K562 (cell line): ENCODE data around the gene CD44. TPM values are rescaled to one million over a fixed set of nuclear protein-coding genes. Genes with fewer than 3 reads are reported as not detected.

Source experiments
- ATAC-seq: fragments of 200-7000 bp; cut with Tn5 transposase; 3 replicates; pipeline ENCODE4 v1.9.1; 2020; ENCODE audit warnings: moderate library complexity
- BruUV-seq: library from RNA; stranded (reverse); fragments of 400-500 nt; replicated peaks from 2 replicates; lab custom pipeline; 2021; lab: Mats Ljungman, UMichigan
- CTCF ChIA-PET: fragments of 300-600 bp; formaldehyde crosslinking; extraction: SDS; loops from one replicate; lab custom pipeline; 2021; ENCODE audit warnings: low intra/inter-chr PET ratio; lab: Yijun Ruan, JAX
- POLR2A ChIA-PET: fragments of 300-600, 350-650 bp; sonication (Branson Sonifier 250); formaldehyde crosslinking; extraction: SDS; loops from one replicate; lab custom pipeline; 2021; ENCODE audit warnings: antibody characterized with exemption, inconsistent platforms; lab: Yijun Ruan, JAX
- DNase-seq, 4 experiments: peaks; one replicate each; pipeline versions ENCODE4 v3.0.0 to v3.0.0-alpha.2; 2011 to 2018; ENCODE audit warnings: low spot score in 3 of 4, mixed read lengths in 3 of 4; ENCODE audit errors: extremely low read depth in 1 of 4
- FAIRE-seq: peaks from 2 replicates; lab custom pipeline; 2011; peaks lifted over from hg19 to GRCh38; lab: Jason Lieb, UNC
- H2AFZ ChIP-seq: 2 replicates; pipeline ENCODE4 v1.6.0; 2011; ENCODE audit warnings: low read depth, low read length, control low read depth, inconsistent platforms
- H3K27ac ChIP-seq: fragments of 200-600 bp; 3 replicates; pipeline ENCODE4 v1.8.0; 2011; ENCODE audit warnings: low read depth, mild to moderate bottlenecking, control low read depth, inconsistent platforms, low read length, moderate library complexity, mixed read lengths; ENCODE audit errors: extremely low read depth
- H3K27me3 ChIP-seq, 2 experiments: fragments of 300-600 bp in 1 of 2; 2 replicates in 1 of 2; 3 replicates in 1 of 2; pipeline versions ENCODE4 v1.6.0 to v1.8.0; 2011; ENCODE audit warnings: inconsistent platforms in 2 of 2, low read length in 2 of 2, mild to moderate bottlenecking in 1 of 2, mixed read lengths in 1 of 2, moderate library complexity in 1 of 2; ENCODE audit not compliant: control insufficient read depth in 2 of 2, insufficient read depth in 2 of 2
- H3K36me3 ChIP-seq: fragments of 300-600 bp; 3 replicates; pipeline ENCODE4 v1.8.0; 2011; ENCODE audit warnings: mild to moderate bottlenecking, low read length, inconsistent platforms; ENCODE audit not compliant: control insufficient read depth, insufficient read depth
- H3K4me1 ChIP-seq, 2 experiments: fragments of 200-600 bp in 1 of 2; replicated peaks in 1 of 2; 2 replicates in 1 of 2; 3 replicates in 1 of 2; pipeline versions ENCODE4 v1.5.1 to v1.8.0; 2011; ENCODE audit warnings: inconsistent platforms in 2 of 2, low read length in 2 of 2, mild to moderate bottlenecking in 1 of 2, mixed read lengths in 1 of 2, moderate library complexity in 1 of 2; ENCODE audit not compliant: control insufficient read depth in 2 of 2, insufficient read depth in 2 of 2
- H3K4me2 ChIP-seq: 2 replicates; pipeline ENCODE4 v1.6.1; 2011; ENCODE audit warnings: low read length, control low read depth, inconsistent platforms, mixed read lengths; ENCODE audit not compliant: insufficient read depth
- H3K4me3 ChIP-seq: fragments of 200-600 bp; sonication (generic), shearing (Covaris generic); 2 replicates; pipeline ENCODE4 v1.5.1; 2016; ENCODE audit warnings: control low read depth, inconsistent platforms
- H3K79me2 ChIP-seq: fragments of 200-600 bp; 3 replicates; pipeline ENCODE4 v1.8.0; 2011; ENCODE audit warnings: low read length, inconsistent platforms; ENCODE audit not compliant: control insufficient read depth, insufficient read depth
- H3K9ac ChIP-seq, 2 experiments: 2 replicates each; pipeline versions ENCODE4 v1.6.0 to v1.6.1; 2011; ENCODE audit warnings: low read depth in 2 of 2, low read length in 2 of 2, control low read depth in 1 of 2, inconsistent platforms in 1 of 2, mild to moderate bottlenecking in 1 of 2, mixed read lengths in 1 of 2; ENCODE audit not compliant: insufficient read depth in 1 of 2
- H3K9me1 ChIP-seq: one replicate; pipeline ENCODE4 v1.6.0; 2011; ENCODE audit warnings: inconsistent platforms, mild to moderate bottlenecking, low read length, moderate library complexity; ENCODE audit not compliant: control insufficient read depth, insufficient read depth
- H3K9me3 ChIP-seq: replicated peaks from 2 replicates; pipeline ENCODE4 v1.5.1; 2011; ENCODE audit warnings: low read depth, low read length, inconsistent platforms; ENCODE audit not compliant: control insufficient read depth, insufficient read depth
- H4K20me1 ChIP-seq: replicated peaks from 2 replicates; pipeline ENCODE4 v1.6.1; 2011; ENCODE audit warnings: low read length, inconsistent platforms, mixed read lengths; ENCODE audit not compliant: control insufficient read depth, insufficient read depth
- MYNN ChIP-seq, 2 experiments: sonication (generic); formaldehyde crosslinking in 1 of 2; IDR thresholded peaks; 2 replicates each; pipeline versions ENCODE4 v1.5.0 to v1.6.1; 2016 to 2020; ENCODE audit warnings: antibody characterized with exemption in 1 of 2, missing genetic modification reagents in 1 of 2
- RBBP5 ChIP-seq: fragments of 200-600 bp; sonication (generic); IDR thresholded peaks from 2 replicates; pipeline ENCODE4 v1.6.1; 2012; ENCODE audit warnings: borderline replicate concordance, mild to moderate bottlenecking, low read length, control low read depth, inconsistent platforms; ENCODE audit not compliant: insufficient read depth, poor library complexity, severe bottlenecking
- SMAD2 ChIP-seq: fragments of 150-350 bp; IDR thresholded peaks from 2 replicates; pipeline ENCODE4 v1.6.1; 2014; ENCODE audit warnings: low read depth, mild to moderate bottlenecking, low read length
- ZHX1 ChIP-seq: fragments of 150-350 bp; conservative IDR thresholded peaks from 2 replicates; pipeline ENCODE4 v1.6.1; 2014; ENCODE audit warnings: low read length
- WGBS: fragments of 100-300 bp; shearing (Covaris generic); methylation state at CpG from one replicate; pipeline ENCODE4 v1.1.6; 2016; ENCODE audit warnings: low coverage, mixed read lengths; ENCODE audit not compliant: insufficient coverage; ENCODE audit errors: missing lambda C conversion rate; 5-methylcytosine and 5-hydroxymethylcytosine counted together
- in situ Hi-C: fragments of 300-500 bp; cut with MboI; formaldehyde crosslinking; loops from 4 replicates; pipeline ENCODE4 v1.15.0; 2018; ENCODE audit warnings: inconsistent platforms, mixed read lengths
- intact Hi-C: fragments of 100-400 bp; cut with micrococcal nuclease; formaldehyde crosslinking; loops from 2 replicates; pipeline ENCODE4 v1.14.2; 2022
- polyA plus RNA-seq, 8 experiments: library from polyadenylated mRNA; depleted of rRNA in 4 of 8; stranded (reverse) in 5 of 8; unstranded in 3 of 8; fragments of >200 nt; fragmentation: Nextera tagmentation in 2 of 8; fragmentation: Illumina TruSeq in 1 of 8; extraction: Ambion mirVana in 2 of 8; extraction: Trizol in 1 of 8; gene quantifications; 2 replicates each; pipeline versions ENCODE4 v1.2.1 to v1.2.3, GENCODE V29; 2011 to 2014; ENCODE audit warnings: inconsistent platforms in 1 of 8, missing spikeins in 1 of 8
- total RNA-seq, 7 experiments: library from RNA; depleted of rRNA in 6 of 7; stranded (reverse); fragments of >200 nt in 6 of 7; fragmentation: Illumina TruSeq in 2 of 7; extraction: Trizol in 2 of 7; gene quantifications; 2 replicates each; pipeline versions ENCODE4 v1.2.1 to v1.2.3, GENCODE V29; 2011 to 2021; ENCODE audit warnings: low replicate concordance in 1 of 7

CD44 gene
- total and polyA plus RNA-seq, 9 of the 15 experiments (the other 6 are each of a cell fraction or from before 2014, with no cell fraction given) = 1.2 to 13.9 (median 3.0) TPM

- Histone ChIP-seq H3K27ac (no peak overlapping the region), H2AFZ (no peak overlapping the region), H3K4me2 (no peak overlapping the region), H3K27me3 (0 out of 5 replicates have a peak, but pooled peaks cover 0 to 2% of the 10 kb centered on the region in 2 experiments), H3K4me1 (no peaks in the 10 kb centered on the region), H3K9ac (no peak overlapping the region), H3K4me3 (no peak overlapping the region), H3K36me3 (no peaks in the 10 kb centered on the region), H3K9me1 (no peaks in the 10 kb centered on the region), H3K9me3 (no peaks in the 10 kb centered on the region), H4K20me1 (no peaks in the 10 kb centered on the region; the same call in 1 of the 2 replicates), H3K79me2 (no peaks in the 10 kb centered on the region)
- no peak for TF ChIP-seq MYNN (IDR thresholded peaks at IDR 0.05)
- no peak for TF ChIP-seq MYNN (CRISPR knock-in tag; IDR thresholded peaks at IDR 0.05)
- no peak for TF ChIP-seq ZHX1
- TF ChIP-seq RBBP5 = no peak
- no peak for TF ChIP-seq SMAD2
- WGBS = 0% methylated on average over 1 of the region's 1 CpG
- no TSS peak for BruUV-seq
- intact Hi-C loops = no loop called here
- no peak for FAIRE-seq
- in situ Hi-C loops = loop anchor here (25.0 kb wide), 1 partner anchor 293 kb away; no protein-coding TSS in a partner anchor
- no peak for ATAC-seq
- no peak for DNase-seq
- POLR2A ChIA-PET = no interaction called here
- CTCF ChIA-PET = no interaction called here
These were observed 91.4 kb downstream of the CD44 start for GRCh38 chr11:35230388-35230787.
